Neuronal stem cell (in vitro differentiated cells): ENCODE results near the gene POLE2.

Experiments used
- DNase-seq: peaks from one replicate; pipeline ENCODE4 v3.0.0-alpha.2; 2013; ENCODE audit warnings: low spot score
- H2AFZ ChIP-seq: one replicate; pipeline ENCODE4 v1.6.1; 2013; ENCODE audit warnings: mild to moderate bottlenecking, low read length, inconsistent platforms
- H2AK5ac ChIP-seq: 2 replicates; pipeline ENCODE4 v1.6.1; 2013; ENCODE audit warnings: low read depth, mild to moderate bottlenecking, inconsistent platforms, low read length, moderate library complexity, mixed read lengths
- H2BK120ac ChIP-seq: 2 replicates; pipeline ENCODE4 v1.6.1; 2013; ENCODE audit warnings: low read depth, mild to moderate bottlenecking, inconsistent platforms, low read length, moderate library complexity, mixed read lengths
- H2BK12ac ChIP-seq: one replicate; pipeline ENCODE4 v1.6.1; 2013; ENCODE audit warnings: low read length, inconsistent platforms
- H2BK15ac ChIP-seq: 2 replicates; pipeline ENCODE4 v1.6.1; 2013; ENCODE audit warnings: mild to moderate bottlenecking, low read length, inconsistent platforms, mixed read lengths
- H2BK5ac ChIP-seq: one replicate; pipeline ENCODE4 v1.6.1; 2013; ENCODE audit warnings: inconsistent platforms, mild to moderate bottlenecking, low read length, moderate library complexity
- H3K14ac ChIP-seq: one replicate; pipeline ENCODE4 v1.6.1; 2013; ENCODE audit warnings: low read length, inconsistent platforms
- H3K18ac ChIP-seq: 2 replicates; pipeline ENCODE4 v1.6.1; 2013; ENCODE audit warnings: low read length, inconsistent platforms
- H3K23ac ChIP-seq: 2 replicates; pipeline ENCODE4 v1.6.1; 2013; ENCODE audit warnings: low read depth, mild to moderate bottlenecking, mixed read lengths, low read length, inconsistent platforms; ENCODE audit not compliant: poor library complexity
- H3K27ac ChIP-seq: replicated peaks from 3 replicates; pipeline ENCODE4 v1.5.1; 2013; ENCODE audit warnings: low read length, inconsistent platforms
- H3K27me3 ChIP-seq, 3 experiments: 2 replicates each; pipeline ENCODE4 v1.6.1; 2013; ENCODE audit warnings: low read length in 3 of 3, mild to moderate bottlenecking in 2 of 3, inconsistent platforms in 1 of 3, low read depth in 1 of 3, mixed read lengths in 1 of 3, moderate library complexity in 1 of 3; ENCODE audit not compliant: control insufficient read depth in 3 of 3, insufficient read depth in 3 of 3
- H3K36me3 ChIP-seq, 2 donors: replicated peaks in 1 of 2; 2 replicates each; pipeline ENCODE4 v1.6.1; 2013; ENCODE audit warnings: low read length in 2 of 2; ENCODE audit not compliant: control insufficient read depth in 2 of 2, insufficient read depth in 2 of 2
- H3K4ac ChIP-seq: 2 replicates; pipeline ENCODE4 v1.6.1; 2013; ENCODE audit warnings: inconsistent platforms, mild to moderate bottlenecking, low read length, moderate library complexity
- H3K4me1 ChIP-seq, 2 donors: 1 replicate in 1 of 2; 2 replicates in 1 of 2; pipeline ENCODE4 v1.6.1; 2013; ENCODE audit warnings: low read length in 2 of 2, low read depth in 1 of 2; ENCODE audit not compliant: control insufficient read depth in 2 of 2, insufficient read depth in 1 of 2
- H3K4me2 ChIP-seq: one replicate; pipeline ENCODE4 v1.6.1; 2013; ENCODE audit warnings: mild to moderate bottlenecking, low read length, inconsistent platforms; ENCODE audit not compliant: insufficient read depth, poor library complexity, severe bottlenecking
- H3K4me3 ChIP-seq, 2 donors: 2 replicates each; pipeline ENCODE4 v1.5.1; 2013; ENCODE audit warnings: low read length in 2 of 2, mild to moderate bottlenecking in 2 of 2, inconsistent platforms in 1 of 2, moderate library complexity in 1 of 2
- H3K79me1 ChIP-seq: one replicate; pipeline ENCODE4 v1.6.1; 2013; ENCODE audit warnings: low read depth, mild to moderate bottlenecking, inconsistent platforms, low read length, moderate library complexity
- H3K9ac ChIP-seq: one replicate; pipeline ENCODE4 v1.6.1; 2013; ENCODE audit warnings: mild to moderate bottlenecking, low read depth, low read length, inconsistent platforms; ENCODE audit not compliant: poor library complexity
- H3K9me3 ChIP-seq, 2 donors: replicated peaks in 1 of 2; 2 replicates each; pipeline versions ENCODE3 to v1.6.1; 2013; ENCODE audit warnings: low read length in 2 of 2, mild to moderate bottlenecking in 2 of 2, inconsistent platforms in 1 of 2, low read depth in 1 of 2, mixed read lengths in 1 of 2, moderate library complexity in 1 of 2; ENCODE audit not compliant: control insufficient read depth in 2 of 2, insufficient read depth in 1 of 2
- H4K8ac ChIP-seq: one replicate; pipeline ENCODE4 v1.6.1; 2013; ENCODE audit warnings: low read depth, mild to moderate bottlenecking, inconsistent platforms, low read length, moderate library complexity
- H4K91ac ChIP-seq: one replicate; pipeline ENCODE4 v1.6.1; 2013; ENCODE audit warnings: low read length, low read depth, mild to moderate bottlenecking, inconsistent platforms; ENCODE audit not compliant: poor library complexity
- WGBS, 2 donors: extraction: QIAGEN DNeasy Blood & Tissue Kit; methylation state at CpG; one replicate each; pipeline ENCODE4 v1.1.7; 2013; ENCODE audit warnings: missing lambda C conversion rate in 2 of 2, mixed read lengths in 1 of 2; ENCODE audit not compliant: insufficient read length in 2 of 2, insufficient replicate concordance in 1 of 2; ENCODE audit errors: extremely low coverage in 2 of 2; 5-methylcytosine and 5-hydroxymethylcytosine counted together

POLE2 gene

DNA sequence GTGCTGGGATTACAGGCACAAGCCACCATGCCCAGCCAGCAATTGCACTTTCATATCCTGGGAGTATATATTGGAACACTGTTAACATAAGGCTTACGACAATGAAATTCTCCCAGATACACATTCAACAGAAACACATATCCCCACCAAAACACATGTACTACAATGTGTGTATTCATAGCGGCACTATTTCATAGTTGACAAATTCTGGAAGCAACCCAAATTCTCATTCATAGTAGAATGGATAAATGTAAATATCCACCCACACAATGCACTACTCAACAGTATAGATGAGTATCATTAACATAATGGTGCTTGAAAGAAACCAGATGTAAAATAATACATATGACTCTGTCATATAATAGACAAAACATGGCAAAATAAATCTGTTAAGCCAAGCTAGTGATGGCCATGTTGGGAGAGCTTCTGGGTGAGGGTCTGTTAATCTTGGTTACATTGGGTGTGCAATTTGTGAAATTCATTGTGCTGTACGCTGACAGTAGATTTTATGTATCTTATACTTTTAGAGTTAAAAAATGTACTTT, 50.4 kb downstream of the POLE2 start:
- H2BK120ac ChIP-seq = no peak overlapping the region
- no peak overlapping the region for H3K27ac ChIP-seq
- H3K18ac ChIP-seq = no peak overlapping the region
- no peak overlapping the region for H2AK5ac ChIP-seq
- no peak overlapping the region for H3K14ac ChIP-seq
- no peaks in the 10 kb centered on the region for H3K27me3 ChIP-seq
- H2AFZ ChIP-seq = no peak overlapping the region
- H3K4me2 ChIP-seq = no peak overlapping the region
- no peak overlapping the region for H2BK15ac ChIP-seq
- no peak for DNase-seq
- H3K4ac ChIP-seq = no peak overlapping the region
- H3K9ac ChIP-seq = no peak overlapping the region
- H3K9me3 ChIP-seq = no peaks in the 10 kb centered on the region
- peaks cover 0 to 2% of the 10 kb centered on the region in 2 donors for H3K4me1 ChIP-seq
- H3K4me3 ChIP-seq = no peak overlapping the region
- H3K23ac ChIP-seq = no peak overlapping the region
- H3K36me3 ChIP-seq = peaks cover 7 to 62% of the 10 kb centered on the region in 2 donors
- H3K79me1 ChIP-seq = peaks cover 8% of the 10 kb centered on the region
- no peak overlapping the region for H4K91ac ChIP-seq
- WGBS, 2 donors = no CpG with 5 or more reads among the region's 3 CpGs
- no peak overlapping the region for H4K8ac ChIP-seq
- H2BK5ac ChIP-seq = no peak overlapping the region
- no peak overlapping the region for H2BK12ac ChIP-seq

- no peak overlapping the region for H3K27ac ChIP-seq
- no peak overlapping the region for H2BK12ac ChIP-seq
- peaks cover 0 to 4% of the 10 kb centered on the region in 2 donors for H3K9me3 ChIP-seq
- H3K18ac ChIP-seq = no peak overlapping the region
- no peak overlapping the region for H3K4me3 ChIP-seq
- no peak overlapping the region for H2BK120ac ChIP-seq
- no peak overlapping the region for H3K14ac ChIP-seq
- no peaks in the 10 kb centered on the region for H3K27me3 ChIP-seq
- H3K79me1 ChIP-seq = peaks cover 8% of the 10 kb centered on the region
- H2AFZ ChIP-seq = no peak overlapping the region
- no peak overlapping the region for H2BK5ac ChIP-seq
- no peak for DNase-seq
- no peak overlapping the region for H2BK15ac ChIP-seq
- peaks cover 7 to 60% of the 10 kb centered on the region in 2 donors for H3K36me3 ChIP-seq
- H4K8ac ChIP-seq = no peak overlapping the region
- no peak overlapping the region for H3K4ac ChIP-seq
- H3K9ac ChIP-seq = no peak overlapping the region
- H4K91ac ChIP-seq = no peak overlapping the region
- H3K4me2 ChIP-seq = no peak overlapping the region
- H2AK5ac ChIP-seq = no peak overlapping the region
- H3K4me1 ChIP-seq = peaks cover 0 to 2% of the 10 kb centered on the region in 2 donors
- H3K23ac ChIP-seq = no peak overlapping the region
- WGBS, 2 donors = no CpG with 5 or more reads among the region's 1 CpG
Observed at GRCh38 chr14:49636866-49637265, 51.1 kb downstream of the POLE2 start.

- no CpG with 5 or more reads among the region's 80 CpGs for WGBS, 2 donors
- peak within 1 kb of the TSS; percentile 96 for H2BK15ac ChIP-seq
- H3K9me3 ChIP-seq = peaks cover 0 to 8% of the 10 kb centered on the region in 2 donors
- peak; percentile 71 for DNase-seq
- H2AFZ ChIP-seq = peak within 1 kb of the TSS; percentile 100
- no peak within 1 kb of the TSS for H4K91ac ChIP-seq
- peak within 1 kb of the TSS; percentile 100 for H3K18ac ChIP-seq
- H3K4me3 ChIP-seq = peak within 1 kb of the TSS; percentile 64 to 100
- H3K27me3 ChIP-seq = no peaks in the 10 kb centered on the region
- H2BK12ac ChIP-seq = no peak within 1 kb of the TSS
- peak within 1 kb of the TSS; percentile 90 for H2BK5ac ChIP-seq
- H3K23ac ChIP-seq = peak within 1 kb of the TSS; percentile 98
- peak within 1 kb of the TSS; percentile 53 for H3K4ac ChIP-seq
- H3K36me3 ChIP-seq = peaks cover 7 to 59% of the 10 kb centered on the region in 2 donors
- peak within 1 kb of the TSS; percentile 81 for H2AK5ac ChIP-seq
- peak within 1 kb of the TSS; percentile 99 for H3K14ac ChIP-seq
- peaks cover 8% of the 10 kb centered on the region for H3K79me1 ChIP-seq
- peak within 1 kb of the TSS; percentile 99 for H3K27ac ChIP-seq
- H2BK120ac ChIP-seq = no peak within 1 kb of the TSS
- H3K9ac ChIP-seq = peak within 1 kb of the TSS; percentile 99
- peak within 1 kb of the TSS; percentile 82 for H4K8ac ChIP-seq
- peak within 1 kb of the TSS; percentile 99 for H3K4me2 ChIP-seq
- peaks cover 0 to 2% of the 10 kb centered on the region in 2 donors for H3K4me1 ChIP-seq
Observed at GRCh38 chr14:49634547-49635334, 53.3 kb downstream of the POLE2 start, which contains the start of gene DNAAF2. DNAAF2 (minus strand) TSS chr14:49635244; CDS start chr14:49635149, 95 bp downstream.
